AG09319 (cell line): ENCODE results near the gene MED27.

Experiments
- DNase-seq: peaks from one replicate; pipeline ENCODE4 v3.0.0-alpha.2; 2010; ENCODE audit warnings: low read depth; ENCODE audit errors: extremely low read depth
- CTCF ChIP-seq: IDR thresholded peaks from 2 replicates; pipeline ENCODE4 v1.5.1; 2011; ENCODE audit warnings: low read depth, mild to moderate bottlenecking, inconsistent platforms, low read length, moderate library complexity

Gene MED27

DNA sequence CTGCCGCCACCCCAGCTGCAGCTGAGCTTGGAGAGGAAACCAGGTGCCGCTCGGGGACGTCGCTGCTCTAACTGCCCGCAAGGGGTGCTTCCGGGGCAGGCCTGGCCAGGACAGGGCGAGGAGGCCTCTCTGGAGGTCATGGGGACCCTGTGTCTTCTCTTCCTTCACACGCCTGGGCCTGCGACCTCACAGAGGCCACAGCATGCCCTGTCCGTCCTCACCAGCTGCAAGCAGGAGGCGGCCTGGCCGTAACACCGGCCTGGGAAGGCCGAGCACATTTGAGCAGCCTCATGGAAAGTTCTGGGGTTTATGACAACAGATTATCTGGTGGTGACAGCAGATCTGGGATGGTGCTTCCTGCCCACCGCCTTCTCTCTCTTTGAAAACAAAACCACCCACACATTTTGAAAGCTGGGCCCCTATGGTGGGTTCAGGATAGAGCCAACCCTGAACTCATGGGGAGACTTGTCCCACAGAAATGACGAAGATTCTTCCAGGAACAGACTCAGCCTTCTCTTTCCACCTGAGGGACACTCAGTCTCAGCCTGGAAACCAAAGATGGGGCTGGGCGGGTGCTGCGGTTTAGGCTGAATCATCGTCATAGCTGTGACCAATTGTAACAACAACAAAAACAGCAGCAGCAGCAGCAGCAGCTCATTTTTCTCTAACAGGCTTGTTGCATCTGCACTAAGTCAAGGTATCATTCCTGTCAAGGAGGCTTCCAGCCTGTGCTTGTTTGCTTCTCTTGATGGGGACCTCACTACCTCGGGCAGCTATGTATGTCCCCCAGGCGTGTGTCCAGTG, 240.2 kb downstream of the MED27 start:
- DNase-seq = no peak
- TF ChIP-seq CTCF = no peak

GRCh38 chr9:131838530-131839280, 241.0 kb downstream of the MED27 start:
- no peak for DNase-seq
- no peak for TF ChIP-seq CTCF

DNA sequence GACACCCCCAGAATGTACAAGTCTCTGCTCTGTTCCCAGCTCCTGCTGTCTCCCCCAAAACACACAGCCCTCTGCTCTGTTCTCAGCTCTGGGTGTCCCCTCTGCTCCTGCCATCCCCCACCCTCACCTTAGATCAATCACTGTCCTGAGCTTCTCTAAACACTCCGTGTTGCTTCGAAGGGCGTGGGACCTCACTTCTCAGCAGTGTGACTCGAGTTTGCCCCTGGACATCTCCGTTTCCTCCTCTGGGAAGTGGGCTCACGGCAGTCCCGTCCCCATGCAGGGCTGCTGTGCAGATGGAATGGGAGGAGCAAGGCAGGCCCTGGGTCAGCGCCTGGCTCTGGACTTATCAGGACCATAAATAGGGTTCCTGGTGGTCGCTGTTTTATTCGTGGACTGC, 241.8 kb downstream of the MED27 start:
- DNase-seq = no peak
- TF ChIP-seq CTCF = no peak

DNA sequence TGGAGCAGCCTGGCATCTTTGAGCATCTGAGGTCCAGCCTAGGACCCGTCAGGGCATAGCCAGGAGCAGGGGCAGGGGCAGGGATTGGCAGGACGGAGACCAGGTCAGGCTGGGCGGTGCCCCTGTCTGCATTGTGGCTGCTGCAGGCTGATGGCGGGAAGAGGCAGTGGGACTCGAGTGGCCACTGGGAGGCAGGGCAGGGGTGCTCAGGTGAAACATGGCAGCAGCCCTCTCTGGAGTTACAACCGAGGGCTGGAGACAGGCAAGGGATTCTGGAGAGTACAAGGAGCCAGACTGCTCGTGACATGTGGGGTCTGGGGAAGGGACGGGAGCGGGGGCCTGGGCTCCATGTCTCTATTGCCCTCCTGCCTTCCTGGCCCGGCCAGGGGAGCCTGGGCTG, 242.4 kb downstream of the MED27 start:
- no peak for DNase-seq
- TF ChIP-seq CTCF = peak; percentile 11

- no peak for DNase-seq
- TF ChIP-seq CTCF = no peak
These were observed 242.9 kb downstream of the MED27 start for GRCh38 chr9:131836607-131837315.

GRCh38 chr9:131836021-131836420, 243.6 kb downstream of the MED27 start:
- no peak for DNase-seq
- no peak for TF ChIP-seq CTCF
